GM18498 (cell line): ENCODE data around the gene PDIA6.
"Not testable (repeated sequence)": the region's sequence is repeated elsewhere in the genome, so short reads cannot be mapped to it uniquely, and the experiment has no call there.

Experiments used
- ATAC-seq: cut with Tn5 transposase; IDR thresholded peaks from one replicate; pipeline ENCODE4 v1.9.1; 2021; ENCODE audit warnings: mild to moderate bottlenecking, moderate library complexity; ENCODE audit not compliant: unreplicated experiment

PDIA6 gene

DNA sequence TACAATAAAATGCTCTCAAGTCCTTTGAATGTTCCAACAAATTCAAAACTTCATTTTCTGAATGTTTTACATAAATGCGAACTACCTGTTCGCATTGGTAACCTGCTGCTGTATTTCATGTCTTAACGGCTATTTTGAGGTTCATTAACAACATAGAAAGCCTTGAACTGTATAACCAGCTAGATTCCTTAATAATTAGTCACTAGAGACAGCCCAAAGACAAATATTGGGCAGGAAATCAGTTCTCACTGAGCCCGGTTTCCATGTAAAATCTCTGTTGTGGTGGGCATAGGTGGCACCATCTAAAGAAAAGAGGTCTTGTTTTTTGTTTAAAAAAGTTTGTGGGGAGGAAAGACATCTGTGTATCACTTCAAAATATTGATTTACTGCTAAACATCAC lies 29.2 kb downstream of the PDIA6 start:
- no peak for ATAC-seq

DNA sequence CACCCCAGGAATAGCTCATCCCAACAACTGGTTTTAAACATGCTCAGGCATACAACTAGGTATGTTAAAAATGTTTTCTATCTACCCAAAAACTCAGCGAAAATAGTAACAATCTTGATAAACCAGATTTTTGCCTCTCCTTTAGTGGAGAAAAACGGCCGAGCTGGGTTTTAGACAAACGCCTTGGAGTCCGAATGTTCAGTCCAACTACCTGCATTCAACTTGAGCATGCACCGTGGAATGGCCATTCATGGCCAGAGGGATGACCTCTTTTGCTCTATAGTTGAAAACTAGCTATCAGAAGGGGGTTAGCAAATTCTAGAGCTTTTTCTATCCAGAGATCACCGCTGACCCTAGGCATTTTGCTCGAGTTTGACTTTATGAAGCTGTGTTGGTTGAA lies 30.8 kb downstream of the PDIA6 start:
- no peak for ATAC-seq

DNA sequence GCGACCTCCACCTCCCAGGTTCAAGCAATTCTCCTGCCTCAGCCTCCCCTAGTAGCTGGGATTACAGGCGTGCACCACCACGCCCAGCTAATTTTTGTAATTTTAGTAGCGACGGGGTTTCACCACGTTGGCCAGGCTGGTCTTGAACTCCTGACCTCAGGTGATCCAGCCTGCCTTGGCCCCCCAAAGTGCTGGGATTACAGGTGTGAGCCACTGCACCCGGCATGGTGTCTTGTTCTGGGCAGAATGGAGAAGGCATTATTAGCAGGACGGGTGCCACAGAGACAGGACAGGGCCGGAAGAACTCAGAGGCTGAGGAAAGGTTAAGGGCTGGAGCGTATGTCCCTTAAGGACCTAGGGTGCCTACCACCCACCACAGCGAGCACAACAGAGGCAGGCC lies 31.8 kb downstream of the PDIA6 start:
- not testable (repeated sequence) for ATAC-seq

- ATAC-seq = no peak
Observed at GRCh38 chr2:10780491-10780820, 32.1 kb downstream of the PDIA6 start.

DNA sequence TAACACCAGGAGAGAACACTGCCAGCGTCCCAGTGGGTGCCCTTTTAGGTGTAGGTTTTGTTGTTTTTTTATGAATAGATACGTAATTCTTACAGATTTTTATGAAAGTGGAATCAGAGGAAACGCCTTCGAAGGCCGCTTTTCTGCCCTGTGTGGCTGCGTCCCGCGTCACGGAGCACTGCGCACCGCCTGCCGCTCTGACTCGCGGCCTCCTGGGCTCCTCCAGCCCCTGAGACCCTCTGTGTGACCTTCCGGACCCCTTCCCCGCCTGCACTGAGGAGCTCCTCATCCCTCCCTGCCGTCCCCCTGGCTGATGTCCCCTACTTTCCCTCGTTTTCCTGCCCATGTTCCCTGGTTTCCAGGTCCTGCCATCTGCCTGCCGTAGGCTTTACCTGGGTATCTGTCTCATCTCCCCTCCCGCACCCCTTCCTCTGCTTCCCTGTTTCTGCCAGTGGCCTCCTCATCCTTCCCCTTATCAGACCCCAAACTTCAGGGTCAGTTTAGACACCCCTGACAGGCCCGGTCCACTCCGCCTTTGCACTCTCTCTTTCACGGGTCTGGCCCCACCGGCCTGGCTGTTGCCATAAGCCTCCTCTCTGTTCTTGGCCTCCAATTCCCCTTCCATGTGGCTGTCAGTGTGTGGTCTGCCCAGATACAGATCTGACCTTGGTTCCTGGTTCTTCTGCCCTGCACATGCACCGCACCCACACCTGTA lies 32.7 kb downstream of the PDIA6 start:
- no peak for ATAC-seq

DNA sequence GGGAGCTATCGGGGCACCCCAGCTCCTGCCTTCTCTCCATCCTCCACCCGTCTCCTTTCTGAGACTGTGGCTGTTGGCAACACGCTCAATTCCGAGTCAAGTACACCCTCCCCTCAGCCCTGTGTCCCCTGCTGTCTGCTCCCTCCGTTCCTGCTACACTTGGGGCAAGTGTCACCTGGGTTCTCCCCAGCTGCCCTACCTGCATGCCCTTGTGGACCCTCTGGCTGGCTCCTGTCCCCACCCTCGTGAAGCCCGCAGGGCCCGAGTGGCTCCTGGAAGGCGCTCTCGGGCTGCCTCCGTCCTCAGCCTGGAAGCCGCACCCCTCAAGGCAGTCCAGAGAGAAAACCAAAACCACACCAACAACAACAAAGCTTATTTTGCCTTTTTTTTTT lies 33.9 kb downstream of the PDIA6 start:
- no peak for ATAC-seq

GRCh38 chr2:10777842-10778723 lies 34.5 kb downstream of the PDIA6 start:
- ATAC-seq = no peak

GRCh38 chr2:10777111-10777841 lies 35.3 kb downstream of the PDIA6 start:
- no peak for ATAC-seq

DNA sequence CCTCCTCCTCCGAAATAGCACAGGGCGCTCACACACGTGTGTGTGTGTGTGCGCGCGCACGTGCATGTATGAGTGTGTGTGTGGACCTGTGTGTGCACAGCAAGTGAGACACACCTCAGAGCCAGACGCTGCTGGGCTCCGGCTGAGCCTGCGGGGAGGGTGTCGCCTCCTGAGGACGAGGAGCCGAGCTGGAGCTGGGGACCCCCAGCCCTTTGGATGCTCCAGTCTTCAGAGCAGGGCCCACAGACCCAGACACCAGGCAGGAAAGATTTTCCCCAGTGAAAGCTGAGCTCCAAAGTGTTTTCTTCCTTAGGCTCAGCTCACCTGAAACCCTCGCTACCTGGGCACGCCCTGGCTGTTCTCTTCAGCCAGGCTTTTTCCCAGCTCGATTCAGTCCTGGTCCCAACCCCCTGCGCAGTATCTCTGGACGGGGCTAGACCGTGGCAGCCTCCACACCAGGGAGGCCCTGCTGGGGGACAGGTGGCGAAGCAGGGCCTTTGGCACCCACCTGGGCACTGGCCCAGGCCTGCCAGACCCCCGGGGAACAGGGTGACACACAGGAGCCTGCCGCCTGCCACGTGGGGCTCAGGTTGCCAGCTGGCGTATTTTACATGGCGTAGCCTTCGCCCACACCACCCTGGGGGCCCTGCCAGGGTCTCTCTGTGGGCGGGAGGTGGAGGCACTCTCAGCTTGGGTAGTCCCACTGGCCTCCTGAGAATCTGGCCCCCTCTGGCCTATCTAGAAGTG lies 36.2 kb downstream of the PDIA6 start:
- no peak for ATAC-seq

- ATAC-seq = no peak
Observed at GRCh38 chr2:10775831-10776230, 36.8 kb downstream of the PDIA6 start.

DNA sequence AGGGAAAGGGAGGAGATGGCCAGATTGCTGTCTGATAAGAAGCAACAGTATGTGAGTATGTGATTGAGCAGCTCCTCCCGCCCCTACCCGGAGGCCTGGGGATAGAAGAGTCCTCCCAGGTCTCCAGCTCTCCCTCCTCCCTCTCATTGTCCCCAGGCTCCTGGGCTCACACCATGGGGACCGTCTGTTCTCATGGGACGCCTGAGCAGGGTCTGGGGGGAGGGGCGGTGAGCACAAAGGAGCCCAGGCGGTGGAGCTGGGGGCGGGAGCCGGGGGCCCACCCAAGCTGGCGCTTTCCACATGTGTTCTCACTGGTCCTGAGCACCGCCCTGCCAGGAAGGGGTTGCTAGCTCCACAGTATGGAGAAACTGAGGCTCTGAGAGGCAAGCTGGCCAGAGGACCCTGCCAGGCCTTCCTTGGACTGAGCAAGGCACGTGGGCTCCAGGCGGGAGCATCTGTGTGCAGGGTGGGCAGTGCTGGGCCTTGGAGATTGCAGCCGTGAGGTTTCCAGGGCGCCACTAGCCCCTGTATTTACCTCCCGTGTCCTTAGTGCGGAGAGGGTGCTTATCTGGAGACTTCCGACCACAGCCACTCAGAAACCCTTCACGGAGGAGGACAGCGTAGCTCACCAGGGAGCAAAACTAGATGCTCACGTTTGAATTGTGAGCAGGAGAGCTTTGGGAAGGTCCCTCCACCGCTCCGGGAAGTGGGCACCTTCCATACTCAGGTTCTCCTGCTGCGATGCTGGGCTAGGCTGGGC lies 37.4 kb downstream of the PDIA6 start:
- no peak for ATAC-seq

DNA sequence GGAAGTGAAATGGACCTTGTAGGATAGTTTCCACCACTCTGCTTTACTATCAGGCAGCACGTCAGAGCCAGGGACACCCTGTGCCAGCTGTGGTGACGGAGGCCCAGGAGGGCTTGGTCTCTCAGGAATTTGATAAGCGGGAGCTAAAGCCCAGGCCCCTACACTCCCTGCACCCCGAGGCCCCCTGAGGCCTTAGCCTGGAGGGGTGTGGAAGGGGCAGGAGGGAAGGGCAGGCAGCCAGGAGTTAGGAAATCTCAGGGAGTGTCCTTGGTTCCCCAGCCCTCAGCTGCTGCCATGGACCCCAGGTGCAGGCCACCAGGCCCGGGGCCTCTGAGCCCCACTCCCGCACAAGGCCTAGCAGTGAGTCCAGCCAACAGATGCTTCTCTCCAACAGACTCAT lies 38.2 kb downstream of the PDIA6 start:
- ATAC-seq = no peak

GRCh38 chr2:10773821-10774341 lies 38.7 kb downstream of the PDIA6 start:
- ATAC-seq = no peak

- ATAC-seq = no peak
Observed at GRCh38 chr2:10772868-10773215, 39.7 kb downstream of the PDIA6 start.

DNA sequence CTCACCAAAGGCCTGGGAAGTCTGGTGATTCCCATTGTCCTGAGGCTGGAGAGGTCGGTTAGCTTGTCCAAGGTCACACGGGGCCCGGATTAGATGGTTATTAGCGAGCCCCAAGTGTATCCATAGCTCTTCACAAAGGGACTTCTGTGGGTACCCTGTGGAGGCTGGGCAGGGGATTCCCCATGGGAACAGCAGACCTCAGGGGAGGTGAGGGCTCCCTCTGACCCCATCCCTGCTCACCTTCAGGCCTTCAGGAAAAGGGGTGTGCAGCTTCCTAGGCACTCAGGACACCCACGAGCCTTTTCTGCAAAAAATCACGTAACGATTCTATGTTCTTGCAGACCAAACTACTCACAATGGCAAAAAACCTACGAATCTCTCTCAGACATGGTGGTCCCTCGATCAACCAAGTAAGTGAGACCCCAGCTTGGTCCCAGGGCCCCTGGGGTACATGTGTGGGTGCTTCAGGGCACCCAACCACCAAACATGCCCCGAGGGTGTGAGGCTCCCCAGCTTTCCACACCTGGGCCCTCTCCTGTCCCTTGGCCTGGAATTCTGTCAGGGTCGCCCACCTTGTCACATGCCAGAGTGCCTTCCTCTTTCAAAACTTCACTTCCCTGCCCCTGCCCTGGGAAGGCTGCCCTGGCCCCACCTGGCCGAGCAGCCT lies 40.3 kb downstream of the PDIA6 start:
- ATAC-seq = no peak

DNA sequence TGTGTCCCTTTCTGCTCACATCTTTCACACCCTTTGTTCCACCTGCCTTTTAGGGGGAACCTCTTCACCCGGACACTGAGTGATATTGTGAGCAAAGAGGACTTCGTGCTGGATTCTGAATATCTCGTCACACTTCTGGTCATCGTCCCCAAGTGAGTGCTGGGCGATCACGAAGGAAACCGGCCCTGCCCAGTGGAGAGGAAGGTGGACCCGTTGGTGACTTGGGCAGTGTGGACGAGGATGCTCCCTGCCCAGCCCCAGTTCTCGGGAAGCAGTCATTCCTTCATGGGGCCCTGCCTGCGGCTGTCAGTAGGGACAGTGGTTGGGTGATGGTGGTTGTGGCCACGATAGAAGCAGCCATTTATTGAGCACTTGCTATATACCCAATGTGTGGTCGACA lies 40.8 kb downstream of the PDIA6 start:
- no peak for ATAC-seq

DNA sequence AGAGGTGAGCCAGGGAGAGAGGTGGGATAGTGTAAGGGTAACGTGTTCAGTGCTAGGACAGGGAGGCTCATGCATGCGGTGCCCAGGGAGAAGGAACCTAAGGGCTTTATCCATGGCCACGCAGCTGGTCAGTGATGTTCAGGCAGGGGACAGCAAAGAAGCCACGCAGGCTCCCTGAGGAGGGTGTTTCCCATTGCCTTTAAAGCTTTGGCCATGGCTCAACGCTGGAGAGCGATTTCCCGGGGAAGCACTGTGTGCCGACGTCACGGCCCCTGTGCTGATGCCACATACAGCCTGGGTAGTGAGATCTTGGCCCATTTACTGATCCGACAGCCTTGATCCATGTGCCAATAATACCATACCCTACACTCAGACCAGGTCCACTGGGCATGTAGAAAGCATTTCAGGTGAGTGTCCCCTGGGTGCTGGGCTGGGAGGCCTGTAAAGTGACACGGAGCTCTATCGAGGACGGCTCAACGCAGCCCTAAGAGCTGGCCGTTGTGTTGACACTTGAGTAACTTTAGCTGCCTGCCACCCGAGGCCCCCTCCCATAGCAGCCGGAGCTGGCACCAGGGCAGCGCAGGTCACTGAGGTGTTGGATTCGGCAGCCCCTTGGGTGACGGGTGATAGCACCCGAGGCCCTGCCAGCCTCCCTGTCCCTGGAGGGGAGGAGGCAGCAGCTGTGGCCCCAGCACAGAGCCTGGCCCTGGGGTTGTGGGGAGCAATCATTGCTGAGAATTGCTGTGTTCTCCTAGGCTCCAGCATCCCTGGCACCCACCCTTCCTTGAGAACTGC lies 41.4 kb downstream of the PDIA6 start:
- no peak for ATAC-seq

GRCh38 chr2:10768063-10768507 lies 44.5 kb downstream of the PDIA6 start:
- ATAC-seq = no peak

DNA sequence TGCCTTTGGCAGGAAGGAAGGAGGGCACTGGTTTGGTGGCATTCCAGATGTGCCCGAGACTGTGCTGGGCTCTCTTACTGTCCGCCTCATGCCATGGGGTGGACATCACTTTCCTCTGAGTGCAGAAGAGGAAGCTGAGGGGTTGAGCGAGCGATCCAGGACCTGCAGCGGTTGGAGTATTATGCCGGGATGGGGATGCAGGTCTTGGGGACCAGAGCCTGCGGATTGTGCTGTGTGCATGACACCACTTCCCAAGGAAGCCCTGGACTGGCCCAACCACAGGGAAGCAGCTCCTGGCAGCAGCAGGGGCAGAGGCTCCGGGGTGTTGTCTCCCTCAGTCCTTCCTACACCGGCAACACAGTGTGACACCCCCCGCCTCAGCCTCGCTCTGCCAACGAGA lies 46.7 kb downstream of the PDIA6 start:
- ATAC-seq = no peak
